GM18868 (cell line): ENCODE results near the gene NT5C.

Source experiments
- ATAC-seq: cut with Tn5 transposase; IDR thresholded peaks from one replicate; pipeline ENCODE4 v1.9.1; 2021; ENCODE audit warnings: mild to moderate bottlenecking, moderate library complexity; ENCODE audit not compliant: unreplicated experiment

NT5C gene

DNA sequence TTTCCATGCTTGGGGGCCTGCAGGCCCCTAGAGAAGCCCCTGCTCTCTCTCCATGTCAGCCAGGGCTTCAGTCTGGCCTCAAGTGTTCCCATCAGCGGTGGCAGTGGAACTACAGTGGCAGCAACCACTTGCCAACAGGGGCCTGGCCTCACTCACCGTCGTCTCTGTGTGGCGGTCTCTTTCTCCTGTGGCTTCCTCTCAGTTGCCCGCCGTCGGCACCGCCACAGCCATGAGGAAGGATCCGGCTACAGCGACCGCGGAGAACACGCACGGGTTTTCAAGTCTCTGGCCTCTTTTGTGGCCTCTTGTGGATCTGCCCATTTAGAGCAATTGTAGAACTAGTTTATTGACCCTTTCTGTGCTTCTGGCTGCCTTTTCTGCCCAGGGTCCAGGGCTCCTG lies 13.2 kb downstream of the NT5C start:
- no peak for ATAC-seq

DNA sequence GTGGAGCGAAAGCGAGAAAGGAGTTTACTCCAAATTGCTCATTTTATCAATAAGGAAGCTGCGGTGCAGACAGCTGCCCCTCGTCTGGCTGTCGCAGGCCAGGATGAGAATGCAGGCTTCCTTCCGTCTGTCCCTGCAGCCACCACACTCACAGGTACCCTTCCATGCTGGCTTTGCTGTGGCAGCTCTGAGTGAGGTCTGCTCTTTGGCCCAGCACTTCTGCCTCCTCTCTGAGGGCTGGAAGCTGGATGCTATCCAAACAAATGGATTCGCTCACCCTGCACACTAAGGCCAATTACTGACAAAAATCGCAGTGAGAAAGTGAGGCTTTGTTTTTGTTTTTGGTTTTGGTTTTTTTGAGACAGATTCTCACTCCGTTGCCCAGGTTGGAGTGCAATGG lies 14.8 kb downstream of the NT5C start:
- ATAC-seq: no peak

DNA sequence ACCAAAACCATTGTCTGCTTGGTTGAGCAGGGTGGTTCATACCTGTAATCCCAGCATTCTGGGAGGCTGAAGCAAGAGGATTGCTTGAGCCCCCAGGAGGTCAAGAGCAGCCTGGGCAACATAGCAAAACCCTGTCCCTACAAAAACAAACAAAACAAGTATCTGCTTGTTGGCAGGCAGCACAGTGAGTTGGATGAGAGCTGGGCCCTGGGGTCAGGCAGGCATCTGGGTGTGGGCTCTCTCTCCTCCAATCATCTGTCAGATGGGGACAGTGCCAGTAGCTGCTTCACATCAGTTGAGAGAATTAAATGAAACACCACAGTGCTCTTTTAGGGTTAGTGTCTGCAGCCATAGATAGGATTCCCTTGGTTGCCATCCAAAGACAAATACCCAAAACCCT lies 16.0 kb downstream of the NT5C start:
- no peak for ATAC-seq

DNA sequence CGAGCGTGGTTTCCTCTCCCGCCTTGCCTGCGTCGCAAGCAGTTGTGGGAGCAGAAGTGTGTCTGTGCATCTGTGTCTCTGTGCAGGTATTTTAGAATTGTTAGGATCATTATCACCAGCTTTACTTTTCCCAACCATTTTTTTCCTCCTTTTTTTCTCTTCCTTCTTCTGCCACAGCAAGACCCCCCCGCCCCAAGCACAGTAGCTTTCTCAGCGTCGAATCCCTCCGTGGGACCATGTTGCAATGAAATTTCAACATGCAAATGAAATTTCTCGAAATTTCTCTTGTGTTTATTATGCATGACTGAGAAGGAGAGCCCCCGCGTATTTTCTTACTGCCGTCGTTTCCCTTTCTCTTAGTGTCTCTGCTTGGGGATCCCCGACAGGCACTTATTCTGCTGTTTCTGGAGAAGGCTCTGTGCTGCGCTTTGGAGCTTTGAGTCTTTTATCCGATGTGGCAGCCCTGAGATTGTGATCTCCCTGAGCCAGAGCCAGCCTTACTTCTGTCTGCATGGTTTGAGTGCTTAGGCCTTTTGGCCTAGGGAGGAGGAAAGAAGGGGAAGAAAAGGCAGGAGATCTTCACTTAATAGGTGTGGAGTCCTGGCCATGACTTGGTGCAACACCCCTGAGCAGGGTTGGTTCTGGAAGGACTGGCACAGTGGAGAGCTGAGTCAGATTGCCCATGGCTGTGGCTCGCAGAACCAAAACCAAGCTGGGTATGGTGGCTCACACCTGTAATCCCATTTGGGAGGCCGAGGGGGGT lies 16.8 kb downstream of the NT5C start:
- ATAC-seq: no peak

DNA sequence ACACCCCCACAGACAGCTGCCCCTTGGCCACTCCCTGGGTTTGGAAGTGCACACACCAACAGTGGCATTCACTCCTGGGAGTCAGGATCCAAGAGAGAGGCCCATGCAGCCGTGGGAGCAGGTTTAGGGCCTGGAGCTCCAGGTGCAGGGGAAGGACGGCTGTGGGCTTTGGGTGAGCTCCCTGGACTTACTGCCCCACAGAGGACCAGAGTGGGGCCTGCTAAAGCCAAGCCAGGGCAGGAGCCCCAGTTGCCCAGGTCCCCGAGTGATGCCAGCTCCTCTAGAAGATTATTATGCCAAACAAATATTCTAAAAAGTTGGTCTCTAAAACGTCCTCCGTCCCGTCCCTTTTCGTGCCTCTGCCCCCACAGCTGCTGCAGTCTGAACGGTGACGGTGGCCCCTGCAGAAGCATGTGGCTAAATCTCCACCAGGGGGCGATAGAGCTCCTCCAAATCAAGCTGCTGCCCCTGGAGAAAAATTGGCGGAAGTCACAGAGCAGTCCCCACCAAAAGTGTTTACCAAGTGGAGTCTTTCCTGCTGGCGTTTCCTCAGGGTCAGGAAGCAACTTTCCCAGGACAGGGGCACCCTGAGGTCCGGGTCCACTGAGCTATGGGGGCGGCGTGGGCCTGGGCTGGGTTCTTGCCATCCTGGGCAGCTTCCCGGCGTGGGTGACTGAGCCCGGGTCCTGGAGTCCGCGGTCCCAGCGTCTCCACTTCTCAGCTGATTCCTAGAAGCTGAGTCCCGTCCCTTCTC lies 17.6 kb downstream of the NT5C start:
- no peak for ATAC-seq

DNA sequence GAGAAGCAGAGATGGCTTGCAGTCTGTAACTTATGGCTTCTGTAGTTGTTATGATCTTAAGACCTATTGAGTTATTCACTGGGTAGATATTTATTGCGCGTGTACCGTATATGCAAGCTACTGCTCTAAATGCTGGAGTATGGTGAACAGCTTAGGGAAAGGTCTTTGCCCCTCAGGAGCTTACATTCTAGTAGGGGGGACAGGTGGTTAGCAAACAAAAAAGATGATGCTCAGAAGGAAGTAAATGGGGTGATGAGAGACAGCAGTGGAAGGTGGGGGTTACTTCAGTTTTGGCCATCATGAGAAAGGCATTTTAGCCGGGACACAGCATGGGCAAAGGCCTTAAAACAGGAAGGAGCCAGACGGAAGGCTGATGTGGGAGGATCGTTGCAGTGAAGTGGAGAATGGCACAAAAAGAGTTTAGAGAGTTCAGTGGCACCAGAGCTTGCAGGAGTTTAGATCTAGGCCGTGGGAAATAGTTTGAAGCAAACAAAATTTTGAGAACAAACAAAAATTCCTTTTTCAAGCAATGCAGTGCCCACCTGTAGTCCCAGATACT lies 19.7 kb downstream of the NT5C start:
- no peak for ATAC-seq

DNA sequence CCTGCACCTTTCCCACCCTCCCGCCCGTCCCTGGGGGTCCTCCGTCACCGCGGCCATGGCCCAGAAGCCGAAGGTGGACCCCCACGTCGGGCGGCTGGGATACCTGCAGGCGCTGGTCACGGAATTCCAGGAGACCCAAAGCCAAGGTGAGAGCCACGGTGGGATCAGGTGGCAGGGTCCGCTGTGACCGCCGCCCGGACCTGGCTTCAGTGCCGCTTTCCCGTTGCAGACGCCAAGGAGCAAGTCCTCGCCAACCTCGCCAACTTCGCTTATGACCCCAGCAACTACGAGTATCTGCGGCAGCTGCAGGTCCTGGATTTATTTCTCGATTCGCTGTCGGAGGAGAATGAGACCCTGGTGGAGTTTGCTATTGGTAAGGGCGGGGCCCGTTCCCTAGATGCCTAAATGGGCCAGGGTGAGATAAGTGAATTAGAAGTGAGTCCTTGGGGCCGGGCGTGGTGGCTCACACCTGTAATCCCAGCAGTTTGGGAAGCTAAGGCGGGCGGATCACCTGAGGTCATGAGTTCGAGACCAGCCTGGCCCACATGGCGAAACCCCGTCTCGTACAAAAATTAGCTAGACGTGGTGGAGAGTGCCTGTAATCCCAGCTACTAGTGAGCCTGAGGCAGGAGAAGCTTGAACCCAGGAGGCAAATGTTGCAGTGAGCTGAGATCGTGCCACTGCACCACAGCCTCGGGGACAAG lies 21.2 kb downstream of the NT5C start:
- no peak for ATAC-seq

DNA sequence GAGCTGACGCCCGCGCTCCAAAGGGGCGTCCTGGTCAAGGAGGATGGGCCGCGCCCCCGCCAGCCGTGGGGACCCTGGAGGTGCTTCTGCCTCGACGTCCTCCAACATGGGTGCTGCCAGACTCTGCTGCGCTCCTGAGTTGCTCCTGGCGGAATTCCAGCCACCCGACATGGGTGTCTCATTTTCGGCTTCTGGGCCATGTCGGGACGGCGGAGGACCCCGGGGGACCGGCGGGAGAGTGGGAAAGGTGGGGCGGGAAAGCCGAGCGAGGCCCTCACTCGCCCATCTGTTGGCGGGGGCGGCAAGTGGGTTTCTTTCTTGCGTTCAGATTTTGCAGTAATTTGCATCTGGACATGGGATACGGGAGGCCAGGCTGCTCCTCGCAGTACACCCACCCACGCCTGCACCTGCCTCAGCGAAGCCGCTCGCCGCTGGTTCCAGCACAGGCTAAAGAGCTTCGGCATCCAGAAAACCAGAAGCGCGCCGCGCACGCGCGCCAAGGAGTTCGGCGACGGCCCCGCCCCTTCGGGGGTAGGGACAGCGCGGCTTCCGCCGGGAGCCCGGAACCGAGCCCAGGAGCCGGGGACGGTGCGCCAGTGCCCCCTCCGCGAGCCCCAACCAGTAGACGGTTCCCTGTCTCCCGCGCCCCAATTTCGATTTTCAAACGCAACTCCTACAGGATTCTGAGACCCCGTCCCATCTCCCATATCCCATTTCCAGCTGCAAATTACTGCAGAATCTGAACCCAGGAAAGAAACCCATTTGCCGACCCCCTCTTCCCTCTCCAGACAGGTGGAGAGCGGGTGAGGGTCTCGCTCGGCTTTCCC lies 21.9 kb downstream of the NT5C start, which contains the start of gene ARMC7:
ARMC7 (plus strand) TSS at position 563 of the 827 bp plus-strand sequence. CDS start 320 bp downstream, outside the sequence.
- peak; percentile 56 for ATAC-seq

DNA sequence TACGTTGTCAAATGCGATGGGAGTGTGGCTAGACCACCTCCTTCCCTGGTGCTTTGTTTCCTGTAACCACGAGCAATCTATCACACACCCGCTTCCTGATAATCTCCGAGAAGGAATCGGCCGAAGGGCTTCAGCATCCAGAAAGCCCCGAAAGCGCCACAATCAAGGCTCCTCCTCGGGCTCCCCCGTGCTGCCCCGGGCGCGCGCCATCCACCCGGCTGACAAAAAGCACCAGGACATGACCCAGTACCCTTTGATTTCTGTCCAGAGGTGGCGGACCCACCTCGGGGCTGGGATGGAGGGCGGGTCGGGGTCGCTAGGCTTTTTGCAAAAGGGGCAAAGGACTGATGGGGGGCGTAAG lies 22.5 kb downstream of the NT5C start:
- ATAC-seq: no peak

DNA sequence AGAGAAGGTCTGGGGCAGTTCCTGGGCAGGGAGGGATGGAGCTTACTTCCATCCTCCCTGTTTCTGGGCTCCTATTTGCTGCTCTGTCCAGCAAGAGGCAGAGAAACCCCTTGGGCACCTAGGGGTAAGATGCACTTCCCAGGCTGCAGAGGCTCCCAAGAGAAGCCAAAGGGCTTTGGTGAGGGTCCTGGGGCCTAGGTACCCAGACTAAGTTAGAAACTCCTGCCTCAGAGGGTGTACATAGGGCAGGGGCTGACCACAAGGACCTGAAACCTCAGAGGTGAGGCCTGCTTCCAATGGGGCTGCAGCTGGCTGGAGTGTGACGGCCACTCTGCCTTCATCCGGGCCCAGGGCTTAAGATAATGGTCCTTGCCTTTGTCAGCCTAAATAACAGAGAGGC lies 23.3 kb downstream of the NT5C start:
- ATAC-seq: no peak

DNA sequence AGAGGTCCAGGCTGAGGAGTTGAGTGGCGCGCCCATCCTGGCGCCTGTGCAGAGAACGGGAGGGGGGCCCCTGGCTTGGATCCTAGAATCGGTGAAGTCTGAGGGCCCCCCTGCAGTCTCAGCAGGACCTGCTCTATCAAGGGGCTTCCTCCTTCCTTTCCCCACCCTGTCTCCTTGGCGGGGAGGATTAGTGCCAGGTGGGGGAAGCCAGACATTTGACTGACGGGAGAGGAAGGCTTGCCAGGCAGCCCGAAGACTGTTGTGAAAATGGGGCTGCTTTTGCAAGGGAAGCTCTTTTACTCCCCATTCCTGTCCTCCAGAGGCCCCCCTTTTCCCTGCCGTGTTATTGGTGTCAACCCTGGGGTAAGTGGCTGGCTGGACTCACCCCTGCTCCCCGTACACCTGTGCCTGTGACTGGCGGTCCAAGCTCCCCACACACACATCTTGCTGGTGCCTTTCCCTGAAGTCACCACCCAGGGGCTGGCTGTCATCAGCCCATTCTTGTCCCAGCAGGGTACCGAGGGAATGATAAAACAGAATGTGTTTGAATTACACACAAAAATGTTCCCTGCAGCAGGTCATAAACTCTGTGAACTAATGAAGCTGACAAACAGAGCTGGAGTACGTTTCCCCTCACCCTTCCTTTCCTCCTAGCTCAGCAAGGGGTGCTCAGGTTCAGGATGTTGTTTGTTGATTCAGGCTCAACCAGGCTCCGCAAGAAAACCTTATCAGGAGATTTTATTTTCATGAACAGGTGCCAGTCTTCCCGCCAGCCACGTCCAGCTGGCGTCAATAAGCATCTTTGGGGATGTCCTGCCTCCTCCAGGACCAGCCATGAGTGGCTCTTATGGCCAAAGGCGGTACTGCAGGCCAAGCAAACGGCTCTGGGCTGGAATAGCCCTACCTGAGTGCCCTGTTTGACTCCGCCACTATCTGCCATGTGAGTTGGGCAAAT lies 26.1 kb downstream of the NT5C start:
- ATAC-seq: no peak

DNA sequence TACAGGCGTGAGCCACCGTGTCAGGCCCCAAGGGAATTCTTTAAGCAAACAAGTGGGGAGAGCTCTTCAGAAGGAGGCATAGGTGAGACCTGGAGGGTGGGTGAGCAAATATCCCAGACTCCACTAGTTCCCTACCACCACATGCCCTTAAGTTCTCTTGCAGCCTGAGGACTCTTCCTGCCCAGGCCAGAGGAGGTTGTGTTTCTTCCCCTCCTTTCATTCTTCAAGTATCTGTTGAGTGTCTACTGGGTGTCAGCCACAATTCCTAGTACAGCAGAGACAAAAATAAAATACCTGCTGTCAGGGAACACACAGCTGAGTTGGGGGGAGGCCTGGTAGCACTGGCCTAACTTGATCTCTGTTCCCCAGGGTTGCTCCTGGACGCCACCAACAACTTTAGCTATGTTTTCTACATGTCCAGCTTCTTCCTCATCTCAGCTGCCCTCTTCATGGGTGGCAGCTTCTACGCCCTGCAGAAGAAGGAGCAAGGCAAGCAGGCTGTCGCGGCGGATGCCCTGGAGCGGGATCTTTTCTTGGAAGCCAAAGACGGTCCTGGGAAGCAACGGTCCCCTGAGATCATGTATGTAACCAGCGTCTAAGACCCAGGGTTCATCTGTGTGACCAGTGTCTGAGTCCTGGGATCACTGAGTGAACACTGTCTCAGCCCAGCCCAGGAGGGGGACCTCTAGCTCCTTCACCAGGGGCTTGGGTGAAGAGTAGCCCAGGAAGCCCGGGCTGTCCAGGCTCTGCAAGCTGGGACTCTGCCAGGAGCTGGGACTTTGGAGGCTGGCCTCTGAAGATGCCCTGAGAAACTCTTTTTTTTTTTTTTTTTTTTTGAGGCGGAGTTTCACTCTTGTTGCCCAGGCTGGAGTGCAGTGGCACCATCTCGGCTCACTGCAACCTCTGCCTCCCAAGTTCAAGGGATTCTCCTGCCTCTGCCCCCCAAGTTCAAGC lies 27.7 kb downstream of the NT5C start:
- no peak for ATAC-seq

DNA sequence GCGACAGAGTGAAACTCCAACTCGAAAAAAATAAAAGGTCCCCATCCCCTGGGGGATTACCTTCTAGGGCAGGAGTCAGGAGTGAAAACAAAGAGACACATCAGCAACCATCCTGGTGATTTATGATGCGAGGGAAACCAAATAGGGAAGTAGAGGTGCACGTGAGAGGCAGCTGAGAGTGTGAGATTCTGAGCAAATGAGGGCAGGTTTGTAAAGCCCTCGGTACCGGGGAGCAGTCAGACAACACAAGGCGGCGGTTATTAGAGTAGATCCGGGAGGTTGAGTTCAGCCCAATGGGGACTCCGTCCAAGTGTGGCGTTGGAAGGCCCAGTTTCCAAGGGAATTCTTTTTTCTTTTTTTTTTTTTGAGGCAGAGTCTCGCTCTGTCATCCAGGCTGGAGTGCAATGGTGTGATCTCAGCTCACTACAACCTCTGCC lies 29.1 kb downstream of the NT5C start:
- ATAC-seq: peak; percentile 53

DNA sequence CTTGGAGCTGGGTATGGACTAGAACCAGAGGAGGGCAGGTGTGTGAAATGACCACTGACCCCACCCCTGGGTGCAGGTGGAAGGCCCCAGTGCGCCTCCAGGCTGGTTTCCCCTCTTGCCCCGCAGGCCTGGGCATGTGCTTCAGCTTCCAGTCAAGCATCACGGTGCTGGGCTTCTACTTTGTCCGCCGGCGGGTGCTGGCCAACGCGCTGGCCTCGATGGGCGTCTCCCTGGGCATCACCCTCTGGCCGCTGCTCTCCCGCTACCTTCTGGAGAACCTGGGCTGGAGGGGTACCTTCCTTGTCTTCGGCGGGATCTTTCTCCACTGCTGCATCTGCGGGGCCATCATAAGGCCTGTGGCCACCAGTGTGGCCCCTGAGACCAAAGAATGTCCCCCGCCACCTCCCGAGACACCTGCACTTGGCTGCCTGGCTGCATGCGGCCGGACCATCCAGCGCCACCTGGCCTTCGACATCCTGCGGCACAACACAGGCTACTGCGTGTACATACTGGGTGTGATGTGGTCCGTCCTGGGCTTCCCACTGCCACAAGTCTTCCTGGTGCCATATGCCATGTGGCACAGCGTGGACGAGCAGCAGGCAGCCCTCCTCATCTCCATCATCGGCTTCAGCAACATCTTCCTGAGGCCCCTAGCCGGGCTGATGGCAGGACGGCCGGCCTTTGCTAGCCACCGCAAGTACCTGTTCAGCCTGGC lies 31.5 kb downstream of the NT5C start:
- no peak for ATAC-seq

DNA sequence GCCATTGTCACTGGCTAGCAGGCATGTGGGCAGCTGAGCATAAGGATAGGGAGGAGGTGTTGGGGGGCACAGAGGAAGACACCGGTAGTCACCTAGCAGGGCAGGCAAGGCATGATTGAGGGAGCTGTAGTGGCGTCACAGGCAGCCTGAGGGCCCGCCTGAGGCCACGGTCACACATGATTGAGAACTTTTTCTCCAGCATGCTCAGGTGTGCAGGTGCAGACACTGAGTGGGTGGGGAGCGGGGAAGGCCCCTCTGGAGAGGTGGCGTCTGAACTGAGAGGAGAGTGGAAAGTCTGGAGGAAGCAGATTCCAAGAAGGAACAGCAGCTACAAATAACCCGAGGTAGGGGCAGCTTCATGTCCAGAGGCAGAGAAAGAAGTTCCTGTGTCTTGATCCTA lies 32.7 kb downstream of the NT5C start:
- ATAC-seq: no peak

DNA sequence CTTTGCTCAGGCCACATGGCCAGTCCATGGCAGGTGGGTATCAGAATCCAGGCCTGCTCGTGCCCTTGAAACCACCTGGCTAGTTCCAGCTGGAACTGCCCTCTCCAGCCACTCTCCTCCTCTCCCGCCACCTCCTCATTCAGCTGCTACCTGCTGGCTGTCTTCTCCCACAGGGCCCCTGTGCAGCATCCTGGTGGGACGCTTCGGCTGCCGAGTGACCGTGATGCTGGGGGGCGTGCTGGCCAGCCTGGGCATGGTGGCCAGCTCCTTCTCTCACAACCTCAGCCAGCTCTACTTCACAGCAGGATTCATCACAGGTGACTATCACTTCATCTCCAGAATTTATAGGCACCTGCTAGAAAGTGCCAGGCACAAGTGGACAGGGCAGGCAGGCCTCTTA lies 33.7 kb downstream of the NT5C start:
- ATAC-seq: no peak

DNA sequence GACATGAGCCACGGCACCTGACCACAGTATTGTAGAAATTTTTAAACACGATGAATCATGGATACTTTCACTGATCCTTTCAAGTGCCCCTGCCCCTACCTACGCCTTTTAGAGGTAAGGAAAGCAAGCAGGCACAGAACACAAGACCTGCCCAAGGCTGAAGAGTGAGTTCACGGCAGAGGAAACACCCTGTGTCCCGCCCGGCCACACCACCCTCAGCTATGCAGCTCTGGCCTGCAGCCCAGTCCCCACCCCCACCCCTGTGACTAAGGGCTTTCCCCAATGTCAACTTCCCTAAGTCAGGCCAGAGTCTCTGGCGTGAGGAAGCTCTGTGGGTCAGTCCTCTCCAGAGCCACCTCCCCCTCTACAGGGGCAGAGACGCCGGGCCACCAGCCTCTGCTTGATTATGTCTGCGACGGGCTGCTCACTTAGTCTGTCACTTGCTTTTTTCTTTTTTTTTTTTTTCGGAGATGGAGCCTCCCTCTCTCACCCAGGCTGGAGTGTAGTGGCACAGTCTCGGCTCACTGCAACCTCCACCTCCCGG lies 35.4 kb downstream of the NT5C start:
- no peak for ATAC-seq
